Epithelial cell of prostate (primary cell): Measurements from ENCODE around the gene TNK2.
"Not testable (repeated sequence)": the region's sequence is repeated elsewhere in the genome, so short reads cannot be mapped to it uniquely, and the experiment has no call there.

ENCODE experiments used
- DNase-seq: peaks from one replicate; pipeline ENCODE4 v3.0.0-alpha.2; 2011; ENCODE audit warnings: low read depth, low spot score
- H3K27ac ChIP-seq: fragments of 450-650 bp; 2 replicates; pipeline ENCODE4 v1.5.1; 2017; ENCODE audit warnings: mild to moderate bottlenecking

TNK2 gene

GRCh38 chr3:195901836-195902585, 6.3 kb downstream of the TNK2 start:
- peak overlapping the region; percentile 70 for H3K27ac ChIP-seq
- not testable (repeated sequence) for DNase-seq

- no peak for DNase-seq
- H3K27ac ChIP-seq: peak overlapping the region; percentile 70
Observed at GRCh38 chr3:195900436-195901355, 7.7 kb downstream of the TNK2 start.

- peak overlapping the region; percentile 70 for H3K27ac ChIP-seq
Observed at GRCh38 chr3:195899701-195900435, 8.5 kb downstream of the TNK2 start.

GRCh38 chr3:195897853-195898415, 10.4 kb downstream of the TNK2 start:
- DNase-seq: no peak
- peak overlapping the region; percentile 96 for H3K27ac ChIP-seq

More at GRCh38 chr3:195899701-195900435, 8.5 kb downstream of the TNK2 start:
- DNase-seq: no peak

- peak overlapping the region; percentile 96 for H3K27ac ChIP-seq
- DNase-seq: no peak
Observed at GRCh38 chr3:195897081-195897852, 11.1 kb downstream of the TNK2 start.

- peak overlapping the region; percentile 96 for H3K27ac ChIP-seq
- no peak for DNase-seq
Observed at GRCh38 chr3:195896361-195897080, 11.8 kb downstream of the TNK2 start.

GRCh38 chr3:195895861-195896360, 12.4 kb downstream of the TNK2 start:
- DNase-seq: no peak
- peak overlapping the region; percentile 96 for H3K27ac ChIP-seq

- no peak for DNase-seq
Observed at GRCh38 chr3:195895078-195895860, 13.1 kb downstream of the TNK2 start.

GRCh38 chr3:195893916-195894465, 14.4 kb downstream of the TNK2 start:
- H3K27ac ChIP-seq: peak overlapping the region; percentile 96
- DNase-seq: no peak

More at GRCh38 chr3:195895078-195895860, 13.1 kb downstream of the TNK2 start:
- peak overlapping the region; percentile 96 for H3K27ac ChIP-seq

GRCh38 chr3:195893516-195893915, 14.8 kb downstream of the TNK2 start:
- DNase-seq: no peak
- peak overlapping the region; percentile 96 for H3K27ac ChIP-seq

GRCh38 chr3:195893044-195893395, 15.3 kb downstream of the TNK2 start:
- peak overlapping the region; percentile 96 for H3K27ac ChIP-seq
- no peak for DNase-seq

- peak overlapping the region; percentile 96 for H3K27ac ChIP-seq
- DNase-seq: no peak
Observed at GRCh38 chr3:195892105-195893043, 16.0 kb downstream of the TNK2 start.

GRCh38 chr3:195891431-195892104, 16.8 kb downstream of the TNK2 start:
- H3K27ac ChIP-seq: no peak overlapping the region
- DNase-seq: no peak

- H3K27ac ChIP-seq: no peak overlapping the region
- no peak for DNase-seq
Observed at GRCh38 chr3:195889870-195890295, 18.5 kb downstream of the TNK2 start.

GRCh38 chr3:195888981-195889869, 19.1 kb downstream of the TNK2 start:
- no peak overlapping the region for H3K27ac ChIP-seq
- DNase-seq: no peak
